Stimulated activated CD4-positive, alpha-beta T cell treated with anti-CD3 and anti-CD28 coated beads, Interleukin-4, amount 100 ng/mL, for 24 hours (primary cell): ENCODE results near the gene MAP3K14.

ENCODE experiments used
- DNase-seq: peaks from one replicate; pipeline ENCODE4 v3.0.0-alpha.2; 2020

MAP3K14 gene

DNA sequence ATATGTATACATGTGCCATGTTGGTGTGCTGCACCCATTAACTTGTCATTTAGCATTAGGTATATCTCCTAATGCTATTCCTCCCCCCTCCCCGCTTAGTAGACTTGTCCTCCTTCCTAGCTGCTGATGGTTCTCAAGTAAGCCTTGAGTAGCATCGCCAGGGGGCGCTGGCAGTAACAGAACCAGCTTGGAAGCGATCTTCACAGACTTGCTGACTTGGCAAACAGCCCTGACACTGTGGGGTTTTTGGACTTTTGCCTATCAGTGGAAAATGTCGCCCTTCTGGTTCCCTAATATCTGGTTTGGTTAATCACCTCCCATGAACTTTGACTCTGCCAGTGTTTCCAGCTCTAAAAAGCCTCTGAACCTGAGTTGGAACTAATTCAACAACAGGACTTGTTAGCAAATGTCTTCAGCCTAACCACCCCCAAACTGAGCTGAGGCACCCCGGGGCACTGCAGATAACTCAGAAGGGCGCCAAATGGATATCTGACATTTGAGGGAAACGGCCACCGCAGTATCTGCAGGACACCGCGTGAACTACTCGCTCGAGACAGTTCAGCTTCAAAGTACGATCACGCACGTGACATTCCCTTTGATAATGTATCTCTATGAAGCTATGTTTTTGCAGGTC is 39.5 kb downstream of the MAP3K14 start:
- peak; percentile 93 for DNase-seq

GRCh38 chr17:45276031-45276430 is 40.8 kb downstream of the MAP3K14 start:
- no peak for DNase-seq

- DNase-seq: no peak
These were observed 42.8 kb downstream of the MAP3K14 start for GRCh38 chr17:45274033-45274432.

- DNase-seq: no peak
These were observed 43.3 kb downstream of the MAP3K14 start for GRCh38 chr17:45273551-45273957.

DNA sequence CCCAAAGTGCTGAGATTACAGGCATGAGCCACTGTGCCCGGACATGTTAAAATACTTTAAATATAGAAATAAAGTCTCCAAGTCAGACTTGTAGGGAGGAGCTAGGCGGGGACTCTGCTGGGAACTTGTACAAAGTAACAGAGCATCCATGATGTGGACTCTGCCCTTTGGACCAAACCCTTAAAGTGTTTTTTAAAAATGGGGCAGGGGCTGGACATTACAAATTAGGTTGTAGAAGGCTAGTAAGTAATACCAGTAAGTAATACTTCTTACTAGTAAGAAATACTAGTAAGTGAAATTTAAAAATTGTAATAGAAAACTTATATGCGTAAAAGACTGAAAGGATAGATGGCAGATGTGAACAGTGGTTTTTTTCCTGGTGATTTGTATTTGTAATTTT is 45.2 kb downstream of the MAP3K14 start:
- no peak for DNase-seq

- DNase-seq: peak; percentile 60
These were observed 45.9 kb downstream of the MAP3K14 start for GRCh38 chr17:45270828-45271418.

DNA sequence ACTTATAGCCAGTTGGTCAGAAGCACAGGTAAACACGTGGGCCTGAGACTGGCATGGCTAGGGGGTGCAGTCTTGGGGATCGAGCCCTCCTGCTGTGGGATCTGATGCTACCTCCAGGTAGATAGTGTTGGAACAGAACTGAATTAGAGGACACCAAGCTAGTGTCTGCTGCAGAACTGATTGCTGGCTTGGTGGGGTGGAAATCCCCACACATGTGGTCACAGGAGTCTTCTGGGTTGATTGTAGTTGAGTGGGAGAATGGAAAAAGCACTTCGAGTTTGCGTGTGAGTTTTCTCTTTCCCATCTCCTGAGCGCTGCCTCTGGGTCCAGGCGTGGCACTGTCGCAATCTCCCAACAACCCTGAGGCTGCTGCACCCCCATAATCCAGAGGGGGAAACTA is 46.9 kb downstream of the MAP3K14 start:
- no peak for DNase-seq

DNA sequence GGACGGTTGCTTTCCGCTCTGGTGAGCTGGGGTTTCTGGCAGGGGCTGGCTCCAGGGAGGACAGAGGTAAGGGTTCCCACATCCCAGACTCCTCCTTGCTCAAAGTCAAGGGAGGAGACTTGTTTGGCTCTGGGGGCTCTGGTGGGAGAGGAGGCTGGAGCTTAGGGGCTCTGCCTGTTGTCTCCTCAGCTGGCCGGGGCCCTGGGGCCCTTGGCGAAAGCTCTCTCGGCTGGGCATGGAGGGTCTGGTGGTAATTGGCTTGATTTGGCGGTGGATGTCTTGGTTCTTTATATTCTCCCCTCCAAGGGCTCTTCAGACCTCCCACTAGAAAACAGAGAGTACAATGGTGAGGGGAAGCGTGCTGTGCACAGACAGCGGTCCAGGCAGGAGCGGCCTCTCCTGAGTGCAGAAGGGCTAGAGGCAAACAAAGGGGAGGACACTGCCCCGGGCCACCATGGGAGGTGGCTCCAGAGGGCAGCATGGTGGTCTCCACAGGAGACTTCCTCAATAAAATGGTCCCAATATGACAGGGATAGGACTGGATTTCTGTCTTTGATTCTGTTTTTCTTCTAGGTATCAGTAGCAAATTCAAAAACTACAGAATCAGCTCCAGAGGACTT is 49.3 kb downstream of the MAP3K14 start:
- DNase-seq: no peak

- DNase-seq: no peak
These were observed 50.4 kb downstream of the MAP3K14 start for GRCh38 chr17:45266372-45266926.

DNA sequence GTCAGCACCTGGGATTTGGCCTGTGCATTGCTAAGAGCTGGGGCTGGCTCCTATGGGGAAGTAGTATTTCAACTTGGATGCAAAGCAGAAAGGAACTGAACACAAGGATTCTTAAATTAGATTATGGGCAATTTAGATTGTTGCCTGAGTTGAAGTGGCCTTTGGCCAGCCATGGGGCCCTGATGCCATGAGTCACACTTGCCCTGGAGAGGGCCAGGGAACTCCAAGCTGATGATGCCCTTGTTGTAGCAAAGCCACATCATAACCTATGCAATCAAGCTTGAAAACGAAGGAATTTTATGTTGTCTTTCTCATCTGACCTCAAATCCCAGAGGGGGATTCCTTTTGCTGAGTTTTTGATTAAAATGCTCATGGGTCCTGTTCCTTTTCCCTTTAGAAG is 51.0 kb downstream of the MAP3K14 start:
- DNase-seq: no peak

DNA sequence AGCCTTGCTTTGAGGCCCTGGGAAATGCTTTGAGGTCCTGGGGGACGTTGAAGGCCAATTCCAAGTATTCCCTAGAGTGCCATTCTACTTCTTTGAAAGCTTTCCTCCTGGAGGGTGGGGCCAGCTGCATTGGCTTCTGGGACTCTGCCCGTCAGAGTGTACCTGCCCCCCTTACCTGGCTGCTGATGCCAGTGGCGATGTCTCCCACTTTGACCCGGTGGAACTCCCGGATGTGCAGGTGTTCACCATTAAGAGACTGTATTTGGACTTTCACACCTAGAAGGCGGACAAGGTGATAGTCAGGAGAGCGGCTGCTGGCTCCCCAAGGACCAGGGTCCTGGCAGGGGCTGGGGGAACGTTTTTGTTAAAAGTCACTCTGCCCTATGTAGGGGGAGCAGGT is 51.8 kb downstream of the MAP3K14 start:
- DNase-seq: no peak

GRCh38 chr17:45264430-45264829 is 52.4 kb downstream of the MAP3K14 start:
- DNase-seq: no peak

DNA sequence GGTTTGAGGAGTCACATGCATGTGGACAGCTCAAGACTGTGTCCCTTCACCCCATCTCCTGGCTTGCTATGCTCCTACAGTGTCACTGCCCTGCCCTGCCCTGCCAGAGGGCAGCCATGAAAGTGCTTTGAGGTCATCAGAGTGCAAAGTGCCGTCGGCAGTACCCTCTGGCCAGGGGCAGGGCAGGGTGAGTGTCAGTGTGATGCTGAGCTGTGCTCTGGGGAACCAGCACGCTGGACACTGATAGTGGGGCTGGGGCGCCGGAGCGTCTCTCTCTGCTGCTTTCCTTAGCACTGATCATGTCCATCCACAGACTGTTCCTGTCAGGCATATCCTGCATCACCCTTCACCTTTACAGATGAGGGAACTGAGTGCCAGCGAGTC is 53.4 kb downstream of the MAP3K14 start:
- no peak for DNase-seq

GRCh38 chr17:45262516-45263476 is 54.0 kb downstream of the MAP3K14 start:
- no peak for DNase-seq

DNA sequence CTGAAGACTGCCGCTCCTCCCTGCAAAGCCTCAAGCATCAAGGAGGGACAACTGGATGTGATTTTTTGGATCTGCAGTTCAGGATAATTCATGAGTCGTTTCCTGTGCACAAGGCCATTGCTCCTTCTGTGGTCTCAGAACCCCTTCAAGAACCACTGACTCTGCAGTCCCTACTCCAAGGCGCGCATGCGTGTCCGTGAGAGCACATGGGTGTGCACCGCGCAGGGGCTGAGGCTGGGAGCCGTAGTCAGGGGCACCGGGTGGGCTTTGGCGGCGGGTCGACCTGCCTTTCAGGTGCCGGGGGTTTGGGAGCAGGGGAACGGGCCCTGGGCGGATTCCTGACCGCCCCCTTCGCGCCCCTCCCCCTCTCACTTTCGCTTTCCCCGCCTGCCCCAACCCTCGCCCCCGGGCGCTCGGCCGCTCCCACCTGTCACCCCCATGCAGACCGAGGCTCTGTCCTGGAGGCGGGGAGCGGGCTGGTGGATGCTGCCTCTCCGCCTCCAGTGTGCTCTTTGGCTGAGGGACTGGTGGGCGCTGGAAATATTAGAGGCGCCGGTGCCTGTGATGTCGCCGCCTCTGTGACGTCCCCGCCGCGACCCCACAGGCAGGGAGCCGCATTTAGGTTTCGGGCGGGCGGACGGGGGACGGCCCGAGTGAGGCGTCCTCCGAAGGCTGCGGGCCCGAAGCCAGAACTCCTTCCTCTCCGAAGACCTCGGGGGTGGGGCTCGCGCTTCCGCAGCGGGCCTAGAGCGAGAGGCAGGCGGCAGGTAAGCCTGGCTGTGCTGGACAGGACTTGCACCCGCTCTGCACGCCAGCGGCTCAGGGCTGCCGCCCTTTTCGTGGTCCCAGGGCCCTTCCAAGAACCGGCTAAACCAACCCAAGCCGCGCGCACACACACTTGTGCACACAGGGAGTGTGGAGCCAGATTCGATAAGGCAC is 55.0 kb downstream of the MAP3K14 start, which contains the start of gene SPATA32:
Gene SPATA32 (minus strand): TSS at position 518 of the 939 bp plus-strand sequence. CDS start 78 bp downstream, at position 440.
- DNase-seq: peak; percentile 61

DNA sequence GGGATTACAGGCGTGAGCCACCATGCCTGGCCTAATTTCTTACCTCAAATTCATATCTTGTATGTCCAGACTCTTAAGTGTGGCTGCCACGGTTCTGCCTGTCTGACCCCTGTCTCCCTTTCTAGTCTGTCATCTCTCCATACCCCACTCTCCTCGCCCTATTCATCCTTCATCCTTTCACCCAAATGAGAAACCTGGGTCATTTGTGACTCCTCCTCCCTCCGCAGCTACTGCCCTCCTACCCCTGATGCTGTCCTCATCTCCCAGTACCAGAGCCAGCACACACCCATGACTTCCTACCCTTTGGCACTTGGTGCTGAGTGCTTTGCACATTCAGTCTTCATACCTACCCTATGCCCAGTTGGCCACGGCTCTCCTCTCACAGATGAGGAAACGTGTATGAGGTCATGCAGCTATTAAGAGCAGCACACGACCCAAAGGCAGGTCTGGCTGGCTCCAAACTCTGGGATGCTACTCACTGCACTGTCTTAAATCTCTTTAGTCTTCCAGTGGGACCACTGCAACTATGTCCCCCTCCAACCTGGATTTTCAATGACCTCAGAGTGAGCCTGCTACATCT is 56.5 kb downstream of the MAP3K14 start:
- no peak for DNase-seq

DNA sequence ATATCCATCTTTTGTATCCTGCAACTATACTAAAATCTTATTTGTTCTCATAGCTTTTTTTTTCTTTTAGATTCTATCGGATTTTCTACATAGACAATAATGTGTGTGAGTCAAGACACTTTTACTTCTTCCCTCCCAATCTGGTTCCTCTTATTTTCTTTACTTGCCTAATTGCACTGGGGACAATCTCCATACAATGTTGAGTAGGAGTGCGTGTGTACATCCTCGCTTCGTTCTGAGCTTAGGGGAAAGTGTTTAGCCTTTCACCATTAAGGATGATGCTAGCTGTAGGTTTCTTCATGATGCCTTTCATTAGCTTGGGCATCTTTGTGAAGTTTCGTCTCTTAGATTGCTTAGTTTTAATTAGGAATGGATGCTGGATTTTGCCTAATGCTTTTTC is 57.8 kb downstream of the MAP3K14 start:
- no peak for DNase-seq

DNA sequence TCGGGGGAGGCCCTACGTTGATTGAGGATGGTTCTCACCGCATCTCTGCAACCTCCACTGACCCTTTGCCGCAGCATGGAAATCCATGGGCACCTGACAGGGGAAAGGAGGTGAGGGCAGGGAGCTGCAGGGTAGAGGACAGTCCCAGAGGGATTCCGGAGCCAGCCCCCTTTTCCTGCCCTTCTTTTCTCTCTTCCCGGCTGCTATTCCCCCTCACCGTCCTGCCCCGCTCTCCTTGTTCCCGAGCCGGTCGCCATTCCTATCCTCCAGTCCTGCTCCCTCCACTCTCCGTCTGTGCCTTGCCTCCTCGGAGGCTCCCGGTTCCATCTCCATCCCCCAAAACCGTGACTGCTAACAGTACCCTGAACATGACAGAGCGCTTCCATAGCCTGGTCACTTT is 59.7 kb downstream of the MAP3K14 start:
- no peak for DNase-seq

DNA sequence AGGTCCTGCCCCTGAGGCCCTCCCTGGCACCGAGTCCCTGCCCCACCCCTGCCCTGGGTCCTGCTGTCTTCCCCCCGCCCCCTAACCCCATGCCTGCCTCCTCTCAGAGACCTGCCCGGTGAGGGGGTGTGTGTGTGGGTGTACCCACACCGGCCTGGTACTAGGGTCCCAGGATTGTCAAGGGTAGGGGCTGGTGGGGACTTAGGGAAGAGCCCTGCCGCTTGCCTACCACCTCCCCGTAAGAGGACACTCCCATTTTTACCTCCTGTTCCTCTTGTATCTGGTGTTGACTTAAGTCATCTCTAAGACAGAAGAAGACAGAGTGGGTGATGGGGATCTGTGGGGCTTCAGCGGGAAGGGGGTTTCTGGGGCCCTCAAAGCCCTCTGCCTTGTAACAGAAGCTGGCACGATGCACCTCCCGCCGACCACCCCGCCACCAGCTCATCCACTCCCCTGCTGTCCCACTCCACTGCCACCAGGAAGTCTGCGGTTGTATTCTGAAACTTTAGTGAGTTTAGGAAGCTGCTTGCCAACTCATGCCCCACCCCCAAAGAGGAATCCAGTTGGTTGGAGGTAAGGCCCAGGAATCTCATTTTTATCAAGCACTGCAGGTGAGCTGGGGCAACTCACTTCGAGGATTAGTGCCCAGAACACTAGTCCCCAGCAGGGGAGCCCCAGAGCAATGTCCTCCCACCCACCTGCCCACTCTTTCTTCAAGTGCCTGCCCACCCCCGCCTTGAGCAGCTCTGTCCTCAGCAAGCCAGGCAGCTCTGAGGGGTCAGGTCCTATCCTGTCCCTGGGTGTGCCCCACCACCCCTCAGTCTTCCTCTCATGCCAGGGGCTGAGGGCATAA is 60.5 kb downstream of the MAP3K14 start:
- peak; percentile 26 for DNase-seq

DNA sequence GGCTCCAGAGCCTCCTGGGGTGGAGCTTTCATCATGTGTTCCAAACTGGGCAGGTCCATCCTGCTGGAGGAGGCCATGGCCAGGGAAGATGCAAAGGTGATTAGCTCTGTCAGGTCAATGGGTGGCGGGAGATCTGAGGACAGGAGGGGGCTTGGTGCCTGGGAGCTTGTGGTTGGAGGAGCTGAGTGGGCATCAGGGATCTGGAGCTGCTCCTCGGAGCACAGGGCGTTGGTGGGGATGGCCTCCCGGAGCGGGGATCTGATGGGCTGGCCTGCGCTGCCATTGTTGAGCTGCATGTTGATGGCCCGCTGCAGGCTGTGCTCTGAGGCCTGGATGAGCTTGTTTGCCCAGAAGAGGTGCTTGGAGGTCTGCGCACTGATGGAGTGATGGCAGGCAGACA is 61.5 kb downstream of the MAP3K14 start:
- no peak for DNase-seq
